Measurements from ENCODE around the gene MSANTD7. TPM values are rescaled to one million over a fixed set of nuclear protein-coding genes. Genes with fewer than 3 reads are reported as not detected.
A peak's percentile ranks its signal among the peaks of the same experiment; 100 is the strongest.

Gene MSANTD7
- total RNA-seq, 1 donor from 2014 or later: 13.4 TPM

GRCh38 chr10:14879928-14880193 is 41.8 kb downstream of the MSANTD7 start:
- H3K9me3 Mint-ChIP-seq (ENCODE audit: low read depth): no peaks in the 10 kb centered on the region
- peak overlapping the region; percentile 89 for H3K4me3 Mint-ChIP-seq (ENCODE audit: unreplicated experiment)
- peak overlapping the region; percentile 90 for H3K27ac Mint-ChIP-seq (ENCODE audit: unreplicated experiment)
- H3K27me3 Mint-ChIP-seq (ENCODE audit: low read depth): no peaks in the 10 kb centered on the region
- TF ChIP-seq, protein P1, sequence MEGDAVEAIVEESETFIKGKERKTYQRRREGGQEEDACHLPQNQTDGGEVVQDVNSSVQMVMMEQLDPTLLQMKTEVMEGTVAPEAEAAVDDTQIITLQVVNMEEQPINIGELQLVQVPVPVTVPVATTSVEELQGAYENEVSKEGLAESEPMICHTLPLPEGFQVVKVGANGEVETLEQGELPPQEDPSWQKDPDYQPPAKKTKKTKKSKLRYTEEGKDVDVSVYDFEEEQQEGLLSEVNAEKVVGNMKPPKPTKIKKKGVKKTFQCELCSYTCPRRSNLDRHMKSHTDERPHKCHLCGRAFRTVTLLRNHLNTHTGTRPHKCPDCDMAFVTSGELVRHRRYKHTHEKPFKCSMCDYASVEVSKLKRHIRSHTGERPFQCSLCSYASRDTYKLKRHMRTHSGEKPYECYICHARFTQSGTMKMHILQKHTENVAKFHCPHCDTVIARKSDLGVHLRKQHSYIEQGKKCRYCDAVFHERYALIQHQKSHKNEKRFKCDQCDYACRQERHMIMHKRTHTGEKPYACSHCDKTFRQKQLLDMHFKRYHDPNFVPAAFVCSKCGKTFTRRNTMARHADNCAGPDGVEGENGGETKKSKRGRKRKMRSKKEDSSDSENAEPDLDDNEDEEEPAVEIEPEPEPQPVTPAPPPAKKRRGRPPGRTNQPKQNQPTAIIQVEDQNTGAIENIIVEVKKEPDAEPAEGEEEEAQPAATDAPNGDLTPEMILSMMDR (IDR thresholded peaks at IDR 0.05): no peak
- DNase-seq (ENCODE audit: low spot score): no peak
- peaks cover 31% of the 10 kb centered on the region for H3K4me1 Mint-ChIP-seq (ENCODE audit: low read depth)
- no peaks in the 10 kb centered on the region for H3K36me3 Mint-ChIP-seq (ENCODE audit: low read depth)

DNA sequence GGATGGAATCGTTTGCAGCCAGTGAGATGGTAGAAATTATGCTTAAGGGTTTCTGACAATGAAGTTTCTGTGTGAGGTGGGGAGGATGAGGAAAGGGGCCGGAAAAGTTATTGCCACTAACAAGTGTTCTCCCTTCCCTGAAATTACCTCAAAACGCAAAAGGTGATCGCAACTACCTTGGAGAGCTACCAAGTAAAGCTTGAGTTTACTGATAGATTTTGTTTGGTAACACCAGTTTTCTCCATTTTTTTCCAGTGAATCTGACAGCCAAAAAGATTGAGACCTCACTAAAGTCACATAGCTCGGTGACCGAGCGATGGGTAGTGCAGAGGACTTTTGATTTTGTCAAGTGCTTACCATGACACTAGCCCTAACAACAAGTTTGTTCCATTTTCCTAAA is 42.1 kb downstream of the MSANTD7 start:
- Mint-ChIP-seq H3K4me1 (ENCODE audit: low read depth) (peaks cover 31% of the 10 kb centered on the region), H3K9me3 (ENCODE audit: low read depth) (no peaks in the 10 kb centered on the region), H3K27me3 (ENCODE audit: low read depth) (no peaks in the 10 kb centered on the region), H3K27ac (ENCODE audit: unreplicated experiment) (no peak overlapping the region), H3K4me3 (ENCODE audit: unreplicated experiment) (peak overlapping the region; percentile 89), H3K36me3 (ENCODE audit: low read depth) (no peaks in the 10 kb centered on the region)
- no peak for DNase-seq (ENCODE audit: low spot score)
- TF ChIP-seq, protein P1 (IDR thresholded peaks at IDR 0.05): no peak

DNA sequence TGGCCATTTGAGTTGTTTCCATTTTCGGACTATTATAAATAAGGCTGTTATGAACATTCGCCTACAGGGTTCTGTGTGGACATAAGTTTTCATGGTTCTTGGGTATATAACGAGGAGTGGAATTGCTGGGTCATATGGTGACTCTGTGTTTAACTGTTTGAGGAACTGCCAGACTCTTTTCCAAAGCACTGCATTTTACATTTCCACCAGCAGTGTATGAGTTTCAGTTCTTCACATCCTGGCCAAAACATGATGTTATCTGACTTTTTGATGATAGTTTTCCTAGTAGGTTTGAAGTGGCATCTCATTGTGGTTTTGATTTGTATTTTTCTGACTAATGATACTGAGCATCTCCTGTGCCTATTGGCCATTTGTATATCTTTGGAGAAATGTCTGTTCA is 46.0 kb downstream of the MSANTD7 start:
- no peak for DNase-seq (ENCODE audit: low spot score)
- TF ChIP-seq, protein P1 (IDR thresholded peaks at IDR 0.05): no peak
- H3K27me3 Mint-ChIP-seq (ENCODE audit: low read depth): no peaks in the 10 kb centered on the region
- H3K36me3 Mint-ChIP-seq (ENCODE audit: low read depth): no peaks in the 10 kb centered on the region
- H3K9me3 Mint-ChIP-seq (ENCODE audit: low read depth): no peaks in the 10 kb centered on the region
- peaks cover 17% of the 10 kb centered on the region for H3K4me1 Mint-ChIP-seq (ENCODE audit: low read depth)
- no peak overlapping the region for H3K4me3 Mint-ChIP-seq (ENCODE audit: unreplicated experiment)
- no peak overlapping the region for H3K27ac Mint-ChIP-seq (ENCODE audit: unreplicated experiment)

Other genes starting within 250 kb of the MSANTD7 start
- gene FAM107B, start 63.4 kb upstream of the MSANTD7 start, total RNA-seq: 13.8 to 29.6 TPM (median 29.1 TPM) in 3 replicates
- 0.32 to 1.9 TPM (median 0.69 TPM) in 3 replicates for gene CDNF, start 269 bp upstream of the MSANTD7 start, total RNA-seq
- 6.8 to 10.2 TPM (median 7.0 TPM) in 3 replicates for gene HSPA14, start within 50 bp of the MSANTD7 start, total RNA-seq
- 8.3 to 13.1 TPM (median 9.2 TPM) in 3 replicates for gene SUV39H2, start 40.6 kb downstream of the MSANTD7 start, total RNA-seq
- 7.1 to 7.4 TPM (median 7.4 TPM) in 3 replicates for gene DCLRE1C, start 115.8 kb downstream of the MSANTD7 start, total RNA-seq
- not detected in 3 replicates for gene MEIG1, start 121.1 kb downstream of the MSANTD7 start, total RNA-seq
- 1.9 to 3.4 TPM (median 2.1 TPM) in 3 replicates for gene OLAH, start 205.6 kb downstream of the MSANTD7 start, total RNA-seq

All from chondrocyte (in vitro differentiated cells).